ENCODE results near the gene SUB1.
"Not testable (repeated sequence)": the region's sequence is repeated elsewhere in the genome, so short reads cannot be mapped to it uniquely, and the experiment has no call there.

The SUB1 gene
- 178 to 378 reads per million in 2 experiments for total RNA-seq

GRCh38 chr5:32585446-32586275 is at the start of gene SUB1:
Gene SUB1, plus strand, starts transcription at chr5:32585557. Its CDS starts 2,956 bp downstream, at chr5:32588513.
- DNase-seq (ENCODE audit: low read depth) = peak; percentile 92

DNA sequence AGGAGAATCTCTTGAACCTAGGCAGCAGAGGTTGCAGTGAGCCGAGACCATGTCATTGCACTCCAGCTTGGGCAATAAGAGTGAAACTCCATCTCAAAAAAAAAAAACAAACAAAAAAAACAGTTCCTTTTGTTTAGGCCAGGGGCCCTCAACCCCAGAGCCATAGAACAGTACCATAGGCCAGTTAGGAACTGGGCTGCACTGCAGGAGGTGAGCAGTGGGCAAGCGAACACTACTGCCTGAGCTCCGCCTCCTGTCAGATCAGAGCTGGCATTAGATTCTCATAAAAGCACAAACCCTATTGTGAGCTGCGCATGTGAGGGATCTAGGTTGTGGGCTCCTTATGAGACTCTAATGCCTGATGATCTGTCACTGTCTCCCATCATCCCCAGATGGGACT is 49.1 kb upstream of the SUB1 start:
- no peak for DNase-seq (ENCODE audit: low read depth)

DNA sequence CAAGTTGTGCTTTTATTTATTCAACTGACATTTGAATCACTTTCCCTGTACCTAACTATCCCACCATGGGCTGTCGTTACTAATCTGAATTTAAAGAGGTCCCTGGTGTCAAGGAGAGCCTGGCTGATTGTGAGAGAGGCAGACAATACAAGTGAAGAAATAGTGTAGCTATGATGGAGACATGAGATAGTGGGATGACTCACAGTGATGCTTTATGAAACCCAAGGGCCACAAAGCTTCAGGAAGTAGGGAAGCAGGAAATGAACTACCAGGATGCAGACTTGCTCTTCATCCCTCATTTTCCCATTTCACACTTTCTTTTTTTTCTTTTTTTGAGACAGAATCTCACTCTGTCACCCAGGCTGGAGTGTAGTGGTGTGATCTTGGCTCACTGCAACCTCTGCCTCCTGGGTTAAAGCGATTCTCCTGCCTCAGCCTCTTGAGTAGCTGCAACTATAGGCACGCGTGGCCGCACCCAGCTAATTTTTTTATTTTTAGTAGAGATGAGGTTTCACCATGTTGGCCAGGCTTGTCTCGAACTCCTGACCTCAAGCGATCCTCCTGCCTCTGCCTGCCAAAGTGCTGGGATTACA is 47.8 kb upstream of the SUB1 start:
- DNase-seq (ENCODE audit: low read depth) = not testable (repeated sequence)

GRCh38 chr5:32538031-32538547 is 47.3 kb upstream of the SUB1 start:
- peak; percentile 22 for DNase-seq (ENCODE audit: low read depth)

DNA sequence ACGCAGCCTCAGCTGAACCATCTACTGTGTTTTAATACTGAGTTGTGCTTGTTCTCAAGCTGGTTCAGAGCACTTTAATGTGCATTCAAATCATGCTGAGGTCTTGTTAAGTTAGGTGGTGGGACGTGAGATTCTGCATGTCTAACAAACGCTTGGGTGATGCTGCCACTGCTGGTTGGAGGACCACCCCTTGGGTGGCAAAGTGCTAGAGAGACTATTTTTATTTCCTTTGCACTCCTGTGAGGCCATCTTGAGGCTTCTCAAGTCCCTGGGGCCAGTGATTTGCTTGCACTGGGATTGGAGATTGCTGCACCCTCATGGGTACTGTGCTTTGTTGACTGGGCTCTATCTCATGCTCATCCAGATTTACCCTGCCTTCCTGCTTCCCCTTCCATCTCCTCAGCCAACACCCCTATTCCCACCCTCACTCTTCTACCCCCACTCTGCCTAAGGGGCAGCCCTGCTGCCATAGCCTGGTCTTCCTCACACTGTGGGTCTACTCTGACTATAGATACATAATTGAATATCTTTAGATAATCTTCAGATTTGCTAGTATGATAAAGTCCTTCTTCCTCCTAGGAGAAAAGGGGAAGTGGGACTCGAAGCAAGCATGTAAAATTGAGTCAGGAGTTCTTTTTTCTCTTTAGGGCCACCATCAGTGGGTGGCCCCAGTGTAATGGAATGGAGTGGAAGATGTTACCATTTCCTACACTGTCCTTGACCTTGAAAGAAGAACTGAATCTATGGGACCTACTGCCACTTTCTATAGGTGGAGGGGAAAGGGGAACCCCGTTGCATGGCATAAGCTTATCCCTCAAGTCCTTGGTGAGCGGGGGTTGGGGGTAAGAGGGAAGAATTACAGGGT is 45.1 kb upstream of the SUB1 start:
- no peak for DNase-seq (ENCODE audit: low read depth)

DNA sequence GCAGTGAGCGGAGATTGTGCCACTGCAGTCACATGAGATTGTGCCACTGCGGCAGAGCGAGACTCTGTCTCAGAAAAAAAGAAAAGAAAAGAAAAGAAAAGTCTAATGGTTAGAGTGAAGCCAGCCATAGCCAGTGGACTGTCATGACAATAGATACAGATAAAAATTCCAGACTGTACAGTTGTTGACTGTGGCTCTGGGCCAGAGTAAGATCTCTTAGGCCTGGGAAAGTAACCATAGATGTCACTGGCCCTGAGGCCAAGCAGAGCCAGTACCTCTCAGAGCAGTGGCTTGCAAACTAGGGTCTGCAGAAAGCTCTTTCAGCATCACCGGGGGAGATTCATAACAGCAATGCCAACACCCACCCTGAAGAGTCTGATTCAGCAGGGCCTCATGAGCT is 44.1 kb upstream of the SUB1 start:
- DNase-seq (ENCODE audit: low read depth) = no peak

DNA sequence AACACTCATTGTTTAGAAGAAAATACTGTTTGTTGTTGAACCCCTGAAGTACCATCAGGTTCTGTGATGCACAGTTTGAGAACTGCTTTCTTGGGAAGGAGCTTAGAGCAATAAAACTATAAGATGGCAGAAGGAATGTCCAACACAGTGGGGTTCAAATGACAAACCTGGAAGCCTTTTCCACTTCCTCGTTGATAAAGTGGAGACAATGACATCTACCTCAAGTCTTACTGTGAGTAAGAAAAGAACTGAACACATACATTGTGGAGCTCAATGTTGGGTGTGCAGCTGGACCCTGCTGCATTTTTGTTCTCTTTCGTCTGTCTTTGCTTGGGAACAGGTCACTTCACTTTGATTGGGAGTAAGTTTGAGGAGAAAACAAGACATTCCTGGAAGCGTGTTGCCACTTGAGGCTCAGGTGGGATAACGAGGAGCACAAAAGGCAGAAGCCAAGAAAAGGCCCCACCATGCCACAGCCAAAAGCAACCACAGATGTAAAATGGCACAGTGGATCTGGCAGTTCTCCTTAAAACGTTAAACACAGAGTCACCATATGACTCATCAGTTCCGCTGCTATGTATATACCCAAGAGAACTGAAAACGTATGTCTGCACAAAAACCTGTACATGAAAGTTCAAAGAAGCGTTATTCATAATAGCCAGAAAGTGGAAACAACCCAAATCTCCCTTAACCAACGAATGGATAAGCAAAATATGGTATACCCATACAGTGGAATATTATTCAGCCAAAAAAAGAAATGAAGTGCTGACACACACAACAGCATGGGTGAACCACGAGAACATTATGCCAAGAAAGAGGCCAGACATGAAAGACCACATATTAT is 42.9 kb upstream of the SUB1 start:
- no peak for DNase-seq (ENCODE audit: low read depth)

DNA sequence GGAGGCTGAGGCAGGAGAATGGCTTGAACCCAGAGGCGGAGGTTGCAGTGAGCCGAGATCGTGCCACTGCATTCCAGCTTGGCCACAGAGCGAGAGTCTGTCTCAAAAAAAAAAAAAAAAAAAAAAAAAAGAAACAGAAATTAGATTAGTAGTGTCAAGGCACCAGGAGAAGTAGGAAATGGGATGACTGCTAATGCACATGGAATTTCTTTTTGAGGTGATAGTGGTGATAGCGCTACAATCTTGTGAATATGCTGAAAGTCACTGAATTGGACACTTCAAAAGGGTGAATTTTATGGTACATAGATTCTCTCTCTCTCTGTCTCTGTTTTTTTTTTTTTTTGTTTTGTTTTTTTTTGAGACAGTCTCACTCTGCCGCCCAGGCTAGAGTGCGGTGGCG is 42.1 kb upstream of the SUB1 start:
- no peak for DNase-seq (ENCODE audit: low read depth)

- DNase-seq (ENCODE audit: low read depth) = no peak
Observed at GRCh38 chr5:32545102-32545800, 40.1 kb upstream of the SUB1 start.

GRCh38 chr5:32551194-32551593 is 34.2 kb upstream of the SUB1 start:
- no peak for DNase-seq (ENCODE audit: low read depth)

DNA sequence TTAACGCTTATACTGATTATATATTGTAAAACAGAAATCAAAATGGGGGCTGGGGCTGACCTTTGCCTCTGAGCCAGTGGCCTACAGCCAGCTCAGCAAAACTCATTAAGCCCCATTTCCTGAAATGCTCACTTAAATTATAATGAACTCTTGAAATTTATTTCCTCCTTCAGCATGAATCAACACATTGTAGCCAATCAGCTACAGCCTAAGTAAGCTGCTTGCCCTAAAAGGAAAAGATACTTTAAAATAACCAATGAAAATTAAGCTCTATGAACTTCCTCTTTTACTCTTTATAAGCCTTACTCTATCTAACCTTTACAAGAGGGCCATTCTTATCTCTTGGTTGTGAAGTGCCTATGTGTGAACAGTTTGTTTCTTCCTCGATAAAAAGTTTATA is 33.5 kb upstream of the SUB1 start:
- DNase-seq (ENCODE audit: low read depth) = no peak

GRCh38 chr5:32552491-32552890 is 32.9 kb upstream of the SUB1 start:
- DNase-seq (ENCODE audit: low read depth) = not testable (repeated sequence)

DNA sequence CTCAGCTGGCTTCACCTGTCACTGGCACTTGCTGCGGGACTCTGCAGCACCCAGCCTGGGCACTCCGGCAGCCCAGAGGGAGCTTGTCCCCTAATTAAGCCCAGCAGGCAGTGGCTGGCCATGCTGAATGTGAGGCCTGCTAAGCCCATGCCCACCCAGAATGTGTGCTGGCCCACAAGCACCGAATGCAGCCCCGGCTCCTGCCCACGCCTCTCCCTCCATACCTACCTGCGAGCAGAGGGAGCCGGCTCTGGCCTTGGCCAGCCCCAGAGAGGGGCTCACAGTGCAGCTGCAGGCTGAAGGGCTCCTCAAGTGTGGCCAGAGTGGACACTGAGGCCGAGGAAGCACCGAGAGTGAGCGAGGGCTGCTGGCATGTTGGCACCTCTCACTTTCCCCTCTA is 32.4 kb upstream of the SUB1 start:
- DNase-seq (ENCODE audit: low read depth) = no peak

GRCh38 chr5:32554181-32554780 is 31.1 kb upstream of the SUB1 start:
- DNase-seq (ENCODE audit: low read depth) = not testable (repeated sequence)

GRCh38 chr5:32556543-32556942 is 28.8 kb upstream of the SUB1 start:
- DNase-seq (ENCODE audit: low read depth) = not testable (repeated sequence)

GRCh38 chr5:32559411-32559810 is 25.9 kb upstream of the SUB1 start:
- DNase-seq (ENCODE audit: low read depth) = no peak

DNA sequence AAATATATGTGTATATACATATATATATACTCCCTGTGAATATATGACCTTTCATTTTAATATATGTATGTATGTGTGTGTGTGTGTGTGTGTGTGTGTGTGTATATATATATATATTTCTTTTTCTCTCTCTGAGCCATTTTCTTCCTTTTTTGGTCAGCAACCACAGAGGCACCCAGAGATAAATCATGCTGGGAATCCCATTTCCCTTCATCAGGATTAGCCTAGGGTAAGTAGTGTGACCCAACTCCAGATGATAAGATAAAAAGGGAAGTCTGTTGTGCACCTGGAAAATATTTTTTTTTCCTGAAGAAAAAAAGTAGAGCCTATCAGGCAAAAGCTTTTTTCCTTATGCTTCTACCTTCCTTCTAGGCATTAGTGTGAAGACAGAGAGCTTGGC is 25.4 kb upstream of the SUB1 start:
- DNase-seq (ENCODE audit: low read depth) = no peak

GRCh38 chr5:32562056-32562455 is 23.3 kb upstream of the SUB1 start:
- no peak for DNase-seq (ENCODE audit: low read depth)

DNA sequence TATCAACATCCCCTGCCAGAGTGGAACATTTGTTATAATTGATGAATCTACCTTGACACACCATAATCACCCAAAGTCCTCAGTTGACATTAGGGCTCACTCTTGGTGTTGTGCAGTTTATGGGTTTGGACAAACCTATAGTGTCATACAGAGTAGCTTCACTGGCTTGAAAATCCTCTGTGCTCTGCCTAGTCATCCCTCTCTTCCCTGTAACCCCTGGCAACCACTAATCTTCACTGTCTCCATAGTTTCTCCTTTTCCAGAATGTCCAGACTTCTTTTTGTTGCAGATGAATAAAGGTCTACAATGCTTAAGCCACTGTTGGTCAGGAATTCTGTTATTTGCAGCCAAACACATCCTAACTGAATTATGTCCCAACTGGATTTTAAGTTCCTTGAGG is 22.5 kb upstream of the SUB1 start:
- DNase-seq (ENCODE audit: low read depth) = no peak

DNA sequence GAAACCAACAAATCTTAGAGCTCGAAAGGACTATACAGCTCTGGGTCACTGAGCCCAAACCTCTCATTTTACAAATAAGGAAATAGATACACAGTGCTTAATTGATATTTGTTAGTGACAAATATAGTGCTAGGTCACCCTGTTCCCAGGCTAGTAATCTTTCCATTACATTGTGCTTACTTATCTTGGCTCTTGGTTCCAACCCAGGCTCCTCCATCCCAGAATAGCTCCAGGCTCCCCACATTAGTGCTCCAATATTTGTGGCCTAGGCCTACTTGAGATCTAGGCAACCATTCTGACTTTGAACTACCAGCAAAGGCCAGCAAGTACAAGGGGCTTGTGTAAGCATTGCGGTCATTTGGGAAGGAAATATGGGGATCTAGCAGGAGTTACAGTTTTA is 21.7 kb upstream of the SUB1 start:
- DNase-seq (ENCODE audit: low read depth) = no peak
